CD4-positive, alpha-beta T cell treated with Interferon alpha-2 for 1 hour (primary cell): ENCODE data around the gene GP5.

Source experiments
- DNase-seq, 2 donors: peaks; one replicate each; pipeline ENCODE4 v3.0.0-alpha.2; 2020 to 2022

Gene GP5, protein sequence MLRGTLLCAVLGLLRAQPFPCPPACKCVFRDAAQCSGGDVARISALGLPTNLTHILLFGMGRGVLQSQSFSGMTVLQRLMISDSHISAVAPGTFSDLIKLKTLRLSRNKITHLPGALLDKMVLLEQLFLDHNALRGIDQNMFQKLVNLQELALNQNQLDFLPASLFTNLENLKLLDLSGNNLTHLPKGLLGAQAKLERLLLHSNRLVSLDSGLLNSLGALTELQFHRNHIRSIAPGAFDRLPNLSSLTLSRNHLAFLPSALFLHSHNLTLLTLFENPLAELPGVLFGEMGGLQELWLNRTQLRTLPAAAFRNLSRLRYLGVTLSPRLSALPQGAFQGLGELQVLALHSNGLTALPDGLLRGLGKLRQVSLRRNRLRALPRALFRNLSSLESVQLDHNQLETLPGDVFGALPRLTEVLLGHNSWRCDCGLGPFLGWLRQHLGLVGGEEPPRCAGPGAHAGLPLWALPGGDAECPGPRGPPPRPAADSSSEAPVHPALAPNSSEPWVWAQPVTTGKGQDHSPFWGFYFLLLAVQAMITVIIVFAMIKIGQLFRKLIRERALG

DNA sequence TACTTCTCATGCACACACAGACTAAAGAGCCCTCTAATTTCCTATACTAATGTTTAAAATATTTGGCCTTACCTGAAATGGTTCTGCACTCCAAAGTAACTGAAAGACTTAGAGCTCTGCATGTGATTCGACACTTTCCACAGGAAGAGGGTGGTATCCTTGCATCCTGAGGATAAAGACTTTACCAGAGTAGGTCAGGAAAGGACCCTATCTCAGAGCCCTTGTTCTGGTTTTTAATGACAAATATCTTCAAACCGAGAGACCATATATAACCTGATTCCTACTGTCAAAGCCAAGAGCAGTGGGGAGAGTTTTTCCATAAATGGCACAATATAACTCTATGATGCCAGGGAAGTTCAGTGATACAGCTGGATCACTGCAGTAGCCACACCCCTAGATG, at the start of gene GP5:
TSS of gene GP5 (minus strand) at position 101 of the 400 bp plus-strand sequence. CDS start 984 bp downstream, outside the sequence.
- DNase-seq, result no peak

DNA sequence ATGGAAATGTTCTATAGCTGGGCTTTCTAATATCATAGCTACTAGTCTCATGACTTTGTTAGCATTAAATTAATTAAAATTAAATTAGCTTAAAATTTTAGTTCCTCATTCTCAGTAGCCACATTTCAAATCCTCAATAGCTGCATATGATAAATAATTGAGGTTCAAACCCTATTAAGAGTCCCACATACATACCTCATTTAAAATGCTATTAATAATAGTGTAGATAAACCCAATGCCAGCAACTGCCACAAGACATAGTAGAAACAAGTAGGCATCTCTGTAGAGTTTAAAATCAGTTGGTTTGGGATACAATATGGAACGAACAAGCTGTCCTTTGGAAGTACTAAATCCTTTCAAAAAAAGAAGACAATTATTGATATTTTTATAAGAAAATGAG, 48.6 kb upstream of the GP5 start:
- DNase-seq, result no peak

DNA sequence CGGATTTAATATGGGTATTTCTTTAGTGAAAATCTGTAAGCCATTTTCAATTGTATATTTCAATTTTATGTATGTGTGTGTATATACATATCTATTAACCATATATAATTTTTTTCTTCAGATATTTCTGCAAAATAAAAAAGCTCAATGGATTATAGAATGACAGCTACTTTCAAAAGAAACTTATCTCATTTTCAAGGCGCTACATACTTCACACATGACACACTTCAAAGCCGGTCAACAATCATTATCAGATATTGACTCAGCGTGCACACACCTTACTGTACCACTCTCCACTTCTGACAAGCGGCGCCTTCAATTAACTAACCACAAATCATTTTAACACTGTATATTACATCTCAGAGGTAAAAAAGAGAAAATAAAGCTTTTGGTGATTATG, 48.1 kb upstream of the GP5 start:
- DNase-seq, result peak in 1 of 2 donors; percentile 12

DNA sequence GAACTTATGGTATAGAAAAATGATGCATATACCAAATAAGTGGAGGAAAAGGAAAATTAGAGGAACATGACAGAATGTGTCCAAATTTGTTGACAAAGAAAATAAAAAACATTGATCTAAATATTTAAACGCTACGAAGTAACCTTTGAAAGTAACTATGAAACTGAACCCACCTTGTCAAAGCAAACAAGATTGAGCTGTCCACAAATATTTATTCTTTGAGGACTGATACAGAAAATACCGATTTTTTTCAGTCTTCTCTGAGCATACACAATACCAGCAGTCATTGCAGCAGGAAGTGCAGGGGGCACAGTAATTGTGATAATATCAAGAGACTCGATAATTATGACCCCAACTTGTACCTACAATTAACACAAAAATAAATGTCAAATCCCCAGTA, 47.7 kb upstream of the GP5 start:
- no peak for DNase-seq

DNA sequence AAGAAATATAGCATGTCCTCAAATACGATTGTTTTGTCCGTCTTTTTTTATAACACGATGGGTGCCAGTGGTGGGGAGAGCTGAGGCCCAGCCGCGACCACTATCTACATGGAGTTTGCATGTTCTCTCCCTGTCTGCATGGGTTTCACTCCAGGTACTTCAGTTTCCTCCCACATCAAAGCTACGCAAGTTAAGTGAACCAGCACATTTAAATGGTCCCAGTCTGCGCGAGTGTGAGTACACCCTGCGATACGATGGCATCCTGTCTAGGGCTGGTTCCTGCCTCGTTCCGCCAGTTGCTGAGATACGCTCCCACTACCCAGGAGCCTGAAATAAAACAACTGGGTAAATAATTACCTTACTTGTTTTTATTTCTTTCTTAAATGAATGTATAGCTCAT, 47.1 kb upstream of the GP5 start:
- no peak for DNase-seq

DNA sequence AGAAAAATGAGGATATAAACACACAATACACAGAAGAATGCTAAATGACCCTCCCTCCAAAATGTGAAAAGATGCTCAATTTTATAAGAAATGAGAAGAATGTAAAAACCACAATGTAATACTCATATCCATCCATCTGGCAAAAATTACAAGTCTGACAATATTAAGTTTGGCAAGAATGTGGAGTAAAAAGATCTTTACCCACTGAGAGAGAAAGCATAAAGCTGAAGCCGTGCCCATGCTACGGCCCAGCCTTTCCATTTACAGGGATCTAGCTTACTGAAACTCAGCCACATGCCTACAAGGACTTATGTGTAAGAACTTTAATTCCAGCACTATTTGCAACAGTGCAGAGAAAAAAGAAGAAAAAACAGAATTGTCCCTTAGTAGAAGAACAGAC, 44.8 kb upstream of the GP5 start:
- DNase-seq, result no peak

DNA sequence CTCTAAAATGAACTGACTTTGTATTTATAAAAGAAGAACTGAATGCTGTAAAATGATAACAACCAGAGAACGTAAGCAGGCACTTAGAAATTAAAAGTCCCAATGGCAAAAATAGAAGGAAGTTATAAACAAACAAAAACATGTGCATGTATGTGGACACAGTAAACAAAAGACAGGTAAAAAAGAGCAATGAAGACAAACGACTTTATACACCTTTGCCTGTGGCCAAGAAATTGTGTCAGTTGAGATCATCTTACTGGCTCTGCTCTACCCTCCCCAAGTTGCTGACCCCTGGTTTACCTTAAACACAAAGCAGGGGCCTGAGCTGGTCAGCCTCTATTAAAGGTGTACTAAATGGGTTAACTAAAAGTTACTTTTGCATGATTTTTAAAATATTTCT, 41.7 kb upstream of the GP5 start:
- DNase-seq, result no peak

DNA sequence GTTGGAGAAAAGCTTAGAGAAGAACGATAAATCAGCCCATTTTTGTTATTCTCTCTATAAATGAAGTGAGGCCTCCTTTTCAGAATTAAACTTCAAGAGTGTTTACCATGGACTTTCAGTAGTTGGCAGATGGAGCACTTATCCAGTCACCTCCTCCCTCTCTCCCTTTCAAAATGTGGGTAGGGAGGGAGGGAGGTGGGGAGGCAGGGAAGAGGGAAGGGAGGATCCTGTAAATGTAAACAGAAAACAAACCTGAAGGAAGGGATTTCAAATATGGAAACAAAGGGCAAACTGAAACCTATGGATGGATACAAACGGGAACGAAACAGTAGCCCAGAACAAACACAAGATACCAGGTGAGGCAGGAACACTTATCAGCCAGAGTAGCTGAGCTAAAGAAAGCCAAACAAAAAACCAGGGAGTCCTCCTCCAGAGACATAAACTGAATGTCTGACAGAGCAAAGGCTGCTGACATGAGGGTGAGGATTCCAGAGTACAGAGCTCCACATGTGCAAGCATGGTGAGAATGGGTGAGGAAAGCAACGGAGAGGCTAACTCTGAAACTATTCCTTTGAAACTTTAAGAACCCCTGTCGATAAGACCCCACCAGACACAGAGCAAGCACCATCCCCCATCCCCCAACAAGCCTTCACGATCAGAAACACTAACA, 41.0 kb upstream of the GP5 start:
- no peak for DNase-seq

DNA sequence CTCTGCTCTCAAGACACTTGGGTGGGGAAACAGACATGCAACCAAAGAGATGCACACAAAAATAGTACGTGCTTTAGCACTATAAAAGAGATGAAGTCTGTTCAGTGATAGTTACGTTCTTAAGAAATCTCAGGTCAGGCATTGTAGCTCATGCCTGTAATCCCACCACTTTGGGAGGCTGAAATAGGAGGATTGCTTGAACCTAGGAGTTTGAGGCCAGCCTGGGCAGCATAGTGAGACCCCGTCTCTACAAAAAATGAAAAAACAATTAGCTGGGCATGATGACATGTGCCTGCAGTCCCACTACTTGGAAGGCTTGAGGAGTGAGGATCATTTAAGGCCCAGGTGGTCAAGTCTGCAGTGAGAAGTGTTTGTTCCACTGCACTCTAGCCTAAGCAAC, 35.4 kb upstream of the GP5 start:
- DNase-seq, result no peak

DNA sequence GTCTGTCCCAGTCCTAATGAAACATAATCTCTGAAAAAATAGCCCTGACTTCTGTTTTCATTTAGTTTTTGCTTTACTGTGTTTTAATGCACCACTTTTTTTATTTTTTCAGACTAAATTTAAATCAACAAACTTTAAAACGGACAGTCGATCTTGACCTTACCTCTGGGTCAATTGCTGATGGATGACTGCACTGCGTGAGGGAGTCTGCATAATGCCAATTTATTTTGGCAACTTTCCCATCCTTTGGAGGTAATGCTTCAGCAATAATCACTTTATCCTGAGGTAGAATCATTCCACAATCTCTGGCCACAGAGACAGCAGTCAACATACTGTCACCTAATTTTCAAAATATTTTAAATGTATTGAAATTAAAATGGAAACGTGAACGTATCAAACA, 32.5 kb upstream of the GP5 start:
- DNase-seq, result no peak

DNA sequence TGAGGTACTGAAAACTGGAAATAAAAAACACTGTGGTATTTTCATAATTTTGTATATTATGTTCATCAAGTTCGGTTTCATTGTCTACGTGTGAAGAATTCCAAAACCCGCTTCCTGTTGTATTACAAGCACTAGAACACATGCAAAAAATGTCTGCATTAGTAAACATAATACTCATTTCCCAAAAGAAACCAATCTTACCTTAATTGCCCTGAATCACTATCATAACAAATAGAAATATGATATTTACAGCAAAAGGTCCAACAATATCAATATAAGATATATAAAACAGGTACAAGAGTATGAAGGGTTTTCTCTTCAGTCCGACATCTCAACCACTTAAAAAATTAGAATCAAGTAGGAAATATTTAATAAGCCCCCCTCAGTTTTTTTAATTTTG, 26.3 kb upstream of the GP5 start:
- no peak for DNase-seq

DNA sequence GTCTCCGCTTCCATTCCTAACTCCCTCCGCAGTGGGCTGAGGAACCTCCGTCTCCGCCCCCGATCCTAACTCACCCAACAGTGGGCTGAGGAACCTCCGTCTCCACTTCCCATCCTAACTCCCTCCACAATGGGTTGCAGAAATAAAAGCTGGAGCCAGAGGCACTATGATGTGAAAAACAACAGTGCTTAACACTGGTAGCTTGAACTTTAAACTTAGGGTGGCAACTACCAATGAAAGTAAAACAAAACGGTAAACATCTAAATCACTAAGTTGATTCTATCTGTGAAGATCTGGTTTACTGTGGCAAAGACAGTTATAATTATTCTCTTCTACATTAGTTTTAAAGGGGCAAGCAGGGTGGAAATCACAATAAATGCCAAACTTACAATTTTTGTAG, 25.9 kb upstream of the GP5 start:
- no peak for DNase-seq

DNA sequence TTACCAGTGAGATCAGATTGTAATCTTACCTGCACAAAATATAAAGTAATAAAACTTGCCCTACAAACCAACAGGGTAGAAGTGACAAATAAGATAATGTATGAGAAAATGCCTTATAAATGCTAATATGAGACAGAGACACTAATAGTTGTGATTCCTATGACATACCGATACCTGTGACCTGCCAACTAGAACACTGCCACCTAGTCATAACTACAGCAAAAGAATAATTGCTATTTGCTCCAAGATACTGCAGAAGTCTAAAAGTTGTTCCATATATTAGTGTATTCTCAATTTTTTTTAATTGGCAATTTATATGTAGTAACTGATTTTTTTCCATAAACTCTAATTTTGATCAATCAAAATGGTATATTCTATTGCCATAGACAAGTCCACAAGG, 25.3 kb upstream of the GP5 start:
- DNase-seq, result no peak

DNA sequence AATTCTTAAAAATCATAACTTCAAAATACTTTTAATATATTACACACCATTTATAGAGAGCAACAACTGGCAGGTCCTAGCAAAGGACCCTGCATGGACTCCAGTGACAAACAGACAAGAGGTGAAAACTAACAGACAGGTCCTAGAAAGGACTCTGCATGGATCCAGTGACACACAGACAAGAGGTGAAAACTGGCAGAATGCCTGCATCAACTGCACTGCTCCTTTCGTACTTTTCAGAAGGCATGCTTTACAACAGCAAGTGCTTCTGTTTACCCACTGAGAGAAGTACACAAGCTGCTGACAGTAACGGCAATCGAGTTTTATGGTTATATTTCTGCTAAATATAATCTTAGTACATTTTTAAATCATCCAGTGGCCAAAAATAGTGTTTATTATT, 24.3 kb upstream of the GP5 start:
- DNase-seq, result no peak

DNA sequence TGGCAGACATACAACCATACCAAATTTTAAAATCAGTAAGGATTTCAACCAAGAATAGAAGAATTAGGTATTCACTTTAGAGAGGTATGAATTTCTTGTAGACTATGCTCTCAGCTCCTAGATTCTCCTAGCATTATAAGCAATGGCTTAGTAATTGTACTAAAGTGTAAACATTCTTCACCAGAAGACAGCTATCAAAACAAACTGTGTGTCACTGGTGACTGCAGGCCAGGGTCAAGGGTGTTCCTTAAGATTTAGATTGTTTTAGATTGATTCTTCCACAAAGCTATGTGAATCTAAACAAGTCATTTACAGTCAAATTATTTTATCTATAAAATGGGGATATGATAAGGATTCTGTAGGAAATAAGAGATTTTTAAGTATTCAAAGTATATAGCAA, 23.1 kb upstream of the GP5 start:
- no peak for DNase-seq

DNA sequence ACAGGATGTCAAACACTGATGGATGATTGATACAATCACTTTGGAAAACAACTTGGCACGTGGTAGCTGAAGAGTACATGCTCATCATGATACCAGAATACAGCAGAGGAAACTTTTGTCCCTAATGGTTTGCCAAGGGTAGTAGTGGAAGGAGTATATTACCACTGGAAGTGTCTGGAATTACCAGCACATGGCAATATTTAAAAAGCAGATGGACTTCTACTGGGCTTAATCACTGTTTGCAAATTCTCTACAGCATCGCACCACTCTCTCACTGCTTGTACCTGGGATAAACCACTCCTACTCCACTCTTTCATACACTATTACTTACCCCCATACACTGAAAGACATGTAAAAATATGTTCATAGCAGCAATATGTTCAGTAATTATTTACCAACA, 19.6 kb upstream of the GP5 start:
- no peak for DNase-seq

DNA sequence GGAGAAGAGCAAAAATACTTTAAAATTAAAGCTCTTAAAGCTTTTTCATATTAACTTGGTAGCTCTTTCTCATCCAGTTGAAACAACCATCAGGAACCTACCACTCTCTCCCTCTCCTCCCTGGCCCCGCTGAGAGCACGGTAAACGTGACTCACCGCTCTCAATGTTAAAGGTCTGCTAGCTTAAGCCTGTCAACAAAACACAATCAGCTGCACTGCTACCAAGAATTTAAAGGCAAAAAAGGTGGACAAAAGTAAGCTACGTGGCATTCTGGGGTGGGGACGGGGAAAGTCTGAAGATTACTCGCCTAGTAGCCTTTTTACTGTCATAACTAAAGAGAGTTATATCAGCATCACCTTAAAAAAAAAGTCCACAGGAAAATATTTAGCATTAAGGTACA, 8.4 kb upstream of the GP5 start:
- DNase-seq, result no peak

DNA sequence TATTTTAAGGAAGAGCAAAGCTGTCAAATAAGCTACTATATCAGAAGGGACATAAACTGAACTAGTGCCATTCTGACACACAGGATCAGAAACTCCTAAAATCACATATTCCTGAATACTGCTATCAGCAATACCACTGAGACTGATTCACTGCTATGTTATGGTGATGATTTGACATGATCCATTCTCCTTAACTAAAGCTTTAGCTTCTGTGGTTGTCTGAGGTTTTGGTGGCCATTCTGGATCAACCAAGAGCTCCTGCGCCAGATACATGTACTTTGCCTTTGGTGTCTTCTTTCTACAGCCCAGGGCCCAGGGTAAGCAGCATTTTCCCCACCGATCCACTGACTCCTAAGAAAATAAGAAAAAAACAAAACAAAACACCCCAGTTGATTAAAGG, 6.7 kb upstream of the GP5 start:
- no peak for DNase-seq

DNA sequence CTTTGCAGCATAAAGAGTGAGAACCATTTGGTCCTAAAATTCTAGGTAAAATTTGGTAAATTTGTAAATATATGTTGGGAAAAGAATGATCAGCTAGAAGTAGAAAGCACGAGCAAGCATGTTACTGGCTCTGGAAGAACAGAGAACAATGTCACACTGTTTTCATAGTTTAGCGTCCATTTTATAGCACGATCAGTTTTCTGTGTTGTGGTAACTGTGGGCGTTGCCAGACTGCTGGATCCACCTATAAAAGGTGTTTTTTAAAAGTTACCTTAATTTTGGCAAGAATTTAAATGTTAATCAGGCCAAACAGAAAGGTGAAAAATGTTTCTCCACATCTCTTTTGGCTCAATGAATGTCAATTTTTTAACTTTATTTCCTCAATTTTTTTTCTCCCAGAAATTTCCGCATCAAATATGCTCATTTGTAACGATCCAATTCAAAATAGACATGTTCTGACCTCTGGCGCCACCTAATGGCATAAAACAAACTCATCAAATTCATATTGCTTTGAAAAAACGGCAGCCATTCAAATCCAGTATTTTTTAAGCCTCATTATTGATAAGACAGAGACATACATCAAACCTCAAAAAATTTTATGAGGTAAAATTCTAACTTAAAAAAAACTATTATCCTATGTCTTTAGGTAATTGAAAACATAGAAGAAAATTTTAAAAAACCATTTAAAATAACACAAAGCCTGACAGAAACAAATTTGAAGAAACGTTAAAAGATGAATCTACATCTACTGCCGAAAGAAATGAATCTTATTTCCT, 5.5 kb upstream of the GP5 start:
- peak; percentile 17 to 68 for DNase-seq

DNA sequence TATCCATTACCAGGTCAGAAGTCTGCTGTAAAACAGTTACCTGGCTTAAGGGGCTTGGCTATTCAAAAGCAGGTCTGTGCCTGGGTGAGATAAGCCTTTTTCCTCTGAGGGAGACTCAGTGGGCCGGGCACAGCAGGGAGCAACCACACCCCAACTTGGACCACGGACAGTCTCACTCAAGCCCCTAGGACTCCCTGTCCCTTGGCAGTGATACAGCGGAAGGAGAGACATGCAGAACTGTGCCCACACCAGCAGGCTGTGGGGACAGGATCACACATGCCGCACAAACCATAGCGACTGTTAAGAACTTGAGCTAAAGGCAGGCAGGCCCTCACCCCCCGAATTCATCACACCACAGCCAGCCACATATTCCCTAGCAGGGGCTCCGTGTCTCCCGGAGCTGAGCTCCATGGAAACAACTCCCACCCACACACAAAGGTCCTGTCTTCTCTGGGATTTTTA, 2.8 kb upstream of the GP5 start:
- no peak for DNase-seq

DNA sequence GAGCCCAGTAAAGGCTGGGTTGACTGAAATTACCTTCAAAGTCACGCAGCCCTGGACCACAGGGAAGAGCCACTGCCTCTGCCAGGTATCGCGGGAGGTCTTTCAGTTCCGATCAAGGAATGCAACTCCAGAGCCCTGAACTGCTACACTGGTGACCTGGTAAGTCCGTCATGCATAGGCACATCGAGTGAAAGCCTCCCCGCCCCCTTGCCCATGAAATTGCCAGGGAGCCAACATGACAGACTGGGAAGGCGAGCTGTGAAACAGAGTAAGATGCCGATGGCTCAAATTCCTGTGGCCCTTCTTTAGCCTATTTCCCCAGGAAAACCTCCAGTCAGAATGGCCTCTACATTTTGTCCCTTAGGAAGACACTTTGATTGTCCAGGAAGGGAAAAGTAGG, 2.3 kb upstream of the GP5 start:
- DNase-seq, result no peak

DNA sequence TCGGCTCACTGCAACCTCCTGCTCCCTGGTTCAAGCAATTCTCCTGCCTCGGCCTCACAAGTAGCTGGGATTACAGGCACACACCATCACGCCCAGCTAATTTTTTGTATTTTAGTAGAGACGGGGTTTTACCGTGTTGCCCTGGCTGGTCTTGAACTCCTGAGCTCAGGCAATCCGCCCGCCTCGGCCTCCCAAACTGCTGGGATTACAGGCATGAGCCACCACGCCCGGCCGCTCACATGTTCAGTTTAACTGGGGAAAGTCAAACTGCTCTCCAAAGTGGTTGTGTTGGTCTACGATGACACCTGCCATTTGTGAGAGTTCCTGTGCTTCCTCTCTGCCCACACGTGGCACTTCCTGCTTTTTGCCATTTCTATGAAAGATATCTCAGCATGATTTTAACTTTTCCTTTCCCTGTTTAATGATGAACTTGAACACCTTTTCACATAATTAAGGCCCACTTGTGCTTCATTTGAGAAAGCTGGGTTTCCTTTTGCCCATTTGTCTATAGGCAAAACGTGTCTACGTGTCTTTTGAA, 877 bp upstream of the GP5 start:
- no peak for DNase-seq

DNA sequence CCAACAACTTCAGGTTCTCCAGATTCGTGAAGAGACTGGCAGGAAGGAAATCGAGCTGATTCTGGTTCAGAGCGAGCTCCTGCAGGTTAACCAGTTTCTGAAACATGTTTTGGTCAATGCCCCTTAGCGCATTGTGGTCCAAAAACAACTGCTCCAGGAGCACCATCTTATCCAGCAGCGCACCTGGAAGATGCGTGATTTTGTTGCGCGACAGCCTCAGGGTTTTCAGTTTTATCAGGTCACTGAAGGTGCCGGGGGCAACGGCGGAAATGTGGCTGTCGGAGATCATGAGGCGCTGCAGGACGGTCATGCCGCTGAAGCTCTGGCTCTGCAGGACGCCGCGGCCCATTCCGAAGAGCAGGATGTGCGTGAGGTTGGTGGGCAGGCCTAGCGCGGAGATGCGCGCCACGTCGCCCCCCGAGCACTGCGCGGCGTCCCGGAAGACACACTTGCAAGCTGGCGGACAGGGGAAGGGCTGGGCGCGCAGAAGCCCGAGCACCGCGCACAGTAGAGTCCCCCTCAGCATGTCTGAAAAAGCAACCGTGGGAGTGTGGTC, 1.2 kb downstream of the GP5 start:
- peak in 1 of 2 donors; percentile 24 for DNase-seq
